IPS-20b (cell line): Measurements from ENCODE around the gene FLT3LG.
"Not testable (repeated sequence)": the region's sequence is repeated elsewhere in the genome, so short reads cannot be mapped to it uniquely, and the experiment has no call there.

ENCODE experiments used
- H3K27ac ChIP-seq: one replicate; pipeline ENCODE4 v1.5.1; 2013; ENCODE audit warnings: low read length
- H3K27me3 ChIP-seq: 2 replicates; pipeline ENCODE4 v1.6.1; 2013; ENCODE audit warnings: mild to moderate bottlenecking, low read length, inconsistent platforms; ENCODE audit not compliant: insufficient read depth
- H3K36me3 ChIP-seq: 2 replicates; pipeline ENCODE4 v1.6.1; 2013; ENCODE audit warnings: low read depth, mild to moderate bottlenecking, inconsistent platforms, low read length, moderate library complexity; ENCODE audit not compliant: insufficient read depth
- H3K4me1 ChIP-seq: 2 replicates; pipeline ENCODE4 v1.6.1; 2013; ENCODE audit warnings: mild to moderate bottlenecking, control low read depth, inconsistent platforms, low read length, moderate library complexity; ENCODE audit not compliant: insufficient read depth
- H3K4me3 ChIP-seq: 2 replicates; pipeline ENCODE4 v1.5.1; 2013; ENCODE audit warnings: mild to moderate bottlenecking, low read length, inconsistent platforms
- H3K9ac ChIP-seq: 2 replicates; pipeline ENCODE4 v1.6.1; 2013; ENCODE audit warnings: low read depth, mild to moderate bottlenecking, inconsistent platforms, low read length, moderate library complexity
- H3K9me3 ChIP-seq: 2 replicates; pipeline ENCODE4 v1.6.1; 2013; ENCODE audit warnings: mild to moderate bottlenecking, low read depth, low read length, inconsistent platforms; ENCODE audit not compliant: insufficient read depth

The FLT3LG gene

GRCh38 chr19:49468199-49468598 lies 5.8 kb upstream of the FLT3LG start:
- Histone ChIP-seq H3K36me3 (peaks cover 30% of the 10 kb centered on the region; the same call in 1 of the 2 replicates), H3K4me3 (no peak overlapping the region), H3K27ac (no peak overlapping the region)

GRCh38 chr19:49468746-49469447 lies 5.1 kb upstream of the FLT3LG start:
- Histone ChIP-seq H3K9me3 (no peaks in the 10 kb centered on the region), H3K27me3 (no peaks in the 10 kb centered on the region), H3K4me1 (no peaks in the 10 kb centered on the region; the same call in 1 of the 2 replicates), H3K27ac (no peak overlapping the region), H3K4me3 (no peak overlapping the region), H3K36me3 (peaks cover 30% of the 10 kb centered on the region; the same call in 1 of the 2 replicates), H3K9ac (peak overlapping the region; percentile 16; the same call in 1 of the 2 replicates)

More at GRCh38 chr19:49468199-49468598, 5.8 kb upstream of the FLT3LG start:
- peak overlapping the region; percentile 16; the same call in 1 of the 2 replicates for H3K9ac ChIP-seq
- H3K4me1 ChIP-seq = no peaks in the 10 kb centered on the region; the same call in 1 of the 2 replicates
- no peaks in the 10 kb centered on the region for H3K27me3 ChIP-seq
- no peaks in the 10 kb centered on the region for H3K9me3 ChIP-seq

GRCh38 chr19:49469828-49470614 lies 4.0 kb upstream of the FLT3LG start:
- Histone ChIP-seq H3K9me3 (no peaks in the 10 kb centered on the region), H3K27ac (no peak overlapping the region), H3K4me3 (no peak overlapping the region), H3K4me1 (no peaks in the 10 kb centered on the region; the same call in 1 of the 2 replicates), H3K36me3 (peaks cover 22% of the 10 kb centered on the region; the same call in 1 of the 2 replicates), H3K9ac (no peak overlapping the region), H3K27me3 (peaks cover 7% of the 10 kb centered on the region)

- Histone ChIP-seq H3K4me1 (no peaks in the 10 kb centered on the region; the same call in 1 of the 2 replicates), H3K36me3 (peaks cover 17% of the 10 kb centered on the region; the same call in 1 of the 2 replicates), H3K27ac (no peak overlapping the region)
These were observed 3.4 kb upstream of the FLT3LG start for GRCh38 chr19:49470615-49470978.

GRCh38 chr19:49472936-49473335 lies 1.1 kb upstream of the FLT3LG start:
- no peak overlapping the region for H3K9ac ChIP-seq
- peaks cover 2% of the 10 kb centered on the region; the same call in 1 of the 2 replicates for H3K4me1 ChIP-seq
- peaks cover 14% of the 10 kb centered on the region; the same call in 1 of the 2 replicates for H3K36me3 ChIP-seq
- H3K27me3 ChIP-seq = peaks cover 11% of the 10 kb centered on the region
- H3K27ac ChIP-seq = no peak overlapping the region
- no peaks in the 10 kb centered on the region for H3K9me3 ChIP-seq
- no peak overlapping the region for H3K4me3 ChIP-seq

More at GRCh38 chr19:49470615-49470978, 3.4 kb upstream of the FLT3LG start:
- Histone ChIP-seq H3K4me3 (no peak overlapping the region), H3K9ac (no peak overlapping the region), H3K27me3 (peaks cover 11% of the 10 kb centered on the region), H3K9me3 (no peaks in the 10 kb centered on the region)

GRCh38 chr19:49473501-49473867 lies 531 bp upstream of the FLT3LG start:
- peaks cover 14% of the 10 kb centered on the region; the same call in 1 of the 2 replicates for H3K36me3 ChIP-seq
- H3K27me3 ChIP-seq = peaks cover 11% of the 10 kb centered on the region
- not testable (repeated sequence) for H3K9ac ChIP-seq, H3K9me3 ChIP-seq, H3K27ac ChIP-seq, H3K4me3 ChIP-seq, H3K4me1 ChIP-seq

GRCh38 chr19:49474542-49474924 lies 518 bp downstream of the FLT3LG start:
- H3K36me3 ChIP-seq = peaks cover 14% of the 10 kb centered on the region; the same call in 1 of the 2 replicates
- H3K27me3 ChIP-seq = peaks cover 11% of the 10 kb centered on the region
- no peak overlapping the region for H3K27ac ChIP-seq
- H3K9ac ChIP-seq = no peak overlapping the region
- H3K4me3 ChIP-seq = no peak overlapping the region; the same call in 1 of the 2 replicates
- peaks cover 2% of the 10 kb centered on the region; the same call in 1 of the 2 replicates for H3K4me1 ChIP-seq
- H3K9me3 ChIP-seq = no peaks in the 10 kb centered on the region

- Histone ChIP-seq H3K9me3 (no peaks in the 10 kb centered on the region), H3K4me3 (no peak overlapping the region), H3K36me3 (peaks cover 7% of the 10 kb centered on the region; the same call in 1 of the 2 replicates), H3K27me3 (peaks cover 11% of the 10 kb centered on the region), H3K27ac (no peak overlapping the region), H3K4me1 (peaks cover 2% of the 10 kb centered on the region; the same call in 1 of the 2 replicates), H3K9ac (no peak overlapping the region)
These were observed 1.3 kb downstream of the FLT3LG start for GRCh38 chr19:49475191-49475917.

- Histone ChIP-seq H3K36me3 (no peaks in the 10 kb centered on the region), H3K4me3 (peak overlapping the region; percentile 45), H3K9me3 (no peaks in the 10 kb centered on the region), H3K4me1 (peaks cover 2% of the 10 kb centered on the region; the same call in 1 of the 2 replicates), H3K27me3 (peaks cover 11% of the 10 kb centered on the region), H3K27ac (no peak overlapping the region), H3K9ac (no peak overlapping the region; the same call in 1 of the 2 replicates)
These were observed 2.2 kb downstream of the FLT3LG start for GRCh38 chr19:49475995-49476880.

- no peaks in the 10 kb centered on the region for H3K9me3 ChIP-seq
- peaks cover 3% of the 10 kb centered on the region for H3K27me3 ChIP-seq
- H3K9ac ChIP-seq = no peak overlapping the region
- H3K4me3 ChIP-seq = no peak overlapping the region
- H3K36me3 ChIP-seq = no peaks in the 10 kb centered on the region
- H3K27ac ChIP-seq = no peak overlapping the region
- H3K4me1 ChIP-seq = peaks cover 2% of the 10 kb centered on the region; the same call in 1 of the 2 replicates
These were observed 6.1 kb downstream of the FLT3LG start for GRCh38 chr19:49479975-49480628.
